SK-N-MC (cell line): ENCODE results near the gene ANKRD53.

ENCODE experiments used
- EZH2 ChIP-seq: fragments of 200-600 bp; sonication (generic); IDR thresholded peaks from one replicate; pipeline ENCODE4 v1.6.1; 2017; ENCODE audit warnings: antibody characterized with exemption
- POLR2AphosphoS5 ChIP-seq: IDR thresholded peaks from 2 replicates; pipeline ENCODE4 v1.6.1; 2012; ENCODE audit warnings: mild to moderate bottlenecking, low read depth, low read length, borderline replicate concordance

DNA sequence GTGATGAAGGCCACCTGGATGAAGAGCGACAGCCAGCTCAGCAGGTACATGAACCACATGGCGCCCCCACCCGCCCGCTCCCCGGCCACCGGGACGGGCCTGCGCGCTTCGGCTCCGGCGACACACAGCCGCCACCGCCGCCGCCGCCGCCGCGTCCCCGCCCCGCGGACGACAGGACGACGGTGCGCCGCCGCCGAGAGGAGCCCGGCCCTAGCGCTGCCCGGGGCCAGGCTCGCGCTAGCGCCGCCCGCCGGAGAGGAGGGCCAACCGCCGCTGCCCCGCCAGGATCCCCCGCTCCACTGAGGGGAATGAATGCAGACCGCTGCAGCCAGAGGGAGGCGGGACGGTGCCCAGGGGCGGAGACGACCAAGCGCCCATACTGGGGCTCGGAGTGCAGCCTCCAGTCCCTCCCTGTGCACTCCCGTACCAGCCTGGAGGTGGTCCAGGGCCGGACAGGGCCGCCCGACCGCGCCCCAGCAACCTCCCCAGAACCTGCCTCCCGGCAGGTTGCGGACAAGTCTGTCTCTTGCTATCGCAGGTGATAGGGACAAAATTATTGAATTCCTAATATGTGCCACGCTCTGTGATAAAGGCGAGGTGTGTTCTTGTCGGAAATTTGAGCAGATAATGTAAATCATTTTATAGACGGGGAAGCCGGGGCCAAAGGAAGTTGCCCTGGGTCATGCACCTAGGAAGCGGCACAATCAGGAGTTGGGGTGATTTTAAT, 16.4 kb downstream of the ANKRD53 start, which contains the start of gene TEX261:
- TF ChIP-seq EZH2: no peak
- no peak for TF ChIP-seq POLR2AphosphoS5
